H9 (cell line): ENCODE measurements around the gene DNAJC9. TPM values are rescaled to one million over a fixed set of nuclear protein-coding genes. Genes with fewer than 3 reads are reported as not detected.

Source experiments
- DNase-seq: peaks from one replicate; pipeline ENCODE4 v3.0.0-alpha.2; 2017
- H2AFZ ChIP-seq: one replicate; pipeline ENCODE4 v1.6.1; 2013; ENCODE audit warnings: mild to moderate bottlenecking, low read length, control low read depth, moderate library complexity
- H2AK5ac ChIP-seq: 2 replicates; pipeline ENCODE4 v1.6.1; 2013; ENCODE audit warnings: low read length, control low read depth, mixed read lengths; ENCODE audit not compliant: insufficient read length
- H2BK120ac ChIP-seq: one replicate; pipeline ENCODE4 v1.6.1; 2013; ENCODE audit warnings: low read depth, mild to moderate bottlenecking, low read length, control low read depth, inconsistent platforms; ENCODE audit not compliant: poor library complexity, severe bottlenecking
- H2BK12ac ChIP-seq: 2 replicates; pipeline ENCODE4 v1.6.1; 2013; ENCODE audit warnings: low read length, control low read depth, mixed read lengths, low read depth; ENCODE audit not compliant: insufficient read length
- H2BK15ac ChIP-seq: 2 replicates; pipeline ENCODE4 v1.6.1; 2013; ENCODE audit warnings: low read depth, low read length, control low read depth
- H2BK20ac ChIP-seq: one replicate; pipeline ENCODE4 v1.6.1; 2013; ENCODE audit warnings: low read depth, mild to moderate bottlenecking, low read length, control low read depth, inconsistent platforms; ENCODE audit not compliant: poor library complexity, severe bottlenecking
- H2BK5ac ChIP-seq: 2 replicates; pipeline ENCODE4 v1.6.1; 2013; ENCODE audit warnings: low read length, control low read depth, mixed read lengths; ENCODE audit not compliant: insufficient read length
- H3K14ac ChIP-seq: 2 replicates; pipeline ENCODE4 v1.6.1; 2013; ENCODE audit warnings: low read length, control low read depth; ENCODE audit not compliant: insufficient read depth
- H3K18ac ChIP-seq: 2 replicates; pipeline ENCODE4 v1.6.1; 2013; ENCODE audit warnings: low read depth, mild to moderate bottlenecking, mixed read lengths, low read length, control low read depth; ENCODE audit not compliant: insufficient read length
- H3K23ac ChIP-seq: 2 replicates; pipeline ENCODE4 v1.6.1; 2013; ENCODE audit warnings: low read length, control low read depth, mixed read lengths, low read depth; ENCODE audit not compliant: insufficient read length
- H3K23me2 ChIP-seq: 2 replicates; pipeline ENCODE4 v1.6.1; 2013; ENCODE audit warnings: low read depth, mild to moderate bottlenecking, mixed read lengths, low read length, control low read depth; ENCODE audit not compliant: insufficient read length, poor library complexity, severe bottlenecking
- H3K27ac ChIP-seq: 2 replicates; pipeline ENCODE4 v1.5.1; 2013; ENCODE audit warnings: low read length, control low read depth, mixed read lengths, low read depth; ENCODE audit not compliant: insufficient read length
- H3K27me3 ChIP-seq: 2 replicates; pipeline ENCODE4 v1.6.1; 2013; ENCODE audit warnings: low read length, control low read depth, inconsistent platforms; ENCODE audit not compliant: insufficient read depth
- H3K4ac ChIP-seq: 2 replicates; pipeline ENCODE4 v1.6.1; 2013; ENCODE audit warnings: low read depth, mild to moderate bottlenecking, control low read depth, inconsistent platforms, low read length, moderate library complexity
- H3K4me1 ChIP-seq: 2 replicates; pipeline ENCODE4 v1.6.1; 2013; ENCODE audit warnings: low read length, control low read depth, inconsistent platforms; ENCODE audit not compliant: insufficient read depth
- H3K4me2 ChIP-seq: 2 replicates; pipeline ENCODE4 v1.6.1; 2013; ENCODE audit warnings: low read length, control low read depth, mixed read lengths; ENCODE audit not compliant: insufficient read length, insufficient read depth
- H3K56ac ChIP-seq: 2 replicates; pipeline ENCODE4 v1.6.1; 2013; ENCODE audit warnings: low read depth, mild to moderate bottlenecking, mixed read lengths, low read length, control low read depth; ENCODE audit not compliant: insufficient read length
- H3K79me1 ChIP-seq: 2 replicates; pipeline ENCODE4 v1.6.1; 2013; ENCODE audit warnings: low read depth, mild to moderate bottlenecking, moderate library complexity, low read length, control low read depth, inconsistent platforms; ENCODE audit not compliant: insufficient read depth, poor library complexity, severe bottlenecking
- H3K79me2 ChIP-seq: 2 replicates; pipeline ENCODE4 v1.6.1; 2013; ENCODE audit warnings: low read length, control low read depth, inconsistent platforms; ENCODE audit not compliant: insufficient read depth
- H3K9ac ChIP-seq: 2 replicates; pipeline ENCODE4 v1.6.1; 2013; ENCODE audit warnings: low read length, control low read depth, mixed read lengths; ENCODE audit not compliant: insufficient read length; ENCODE audit errors: extremely low read depth
- H3K9me3 ChIP-seq: one replicate; pipeline ENCODE4 v1.6.1; 2013; ENCODE audit warnings: low read depth, low read length, inconsistent platforms; ENCODE audit not compliant: control insufficient read depth
- H3T11ph ChIP-seq: one replicate; pipeline ENCODE4 v1.6.1; 2013; ENCODE audit warnings: mild to moderate bottlenecking, low read length, control low read depth, inconsistent platforms
- H4K20me1 ChIP-seq: one replicate; pipeline ENCODE4 v1.6.1; 2013; ENCODE audit not compliant: control insufficient read depth, insufficient read length, insufficient read depth
- H4K5ac ChIP-seq: 2 replicates; pipeline ENCODE4 v1.6.1; 2013; ENCODE audit warnings: low read depth, mild to moderate bottlenecking, mixed read lengths, low read length, control low read depth; ENCODE audit not compliant: insufficient read length
- H4K8ac ChIP-seq: replicated peaks from 2 replicates; pipeline ENCODE4 v1.6.1; 2013; ENCODE audit warnings: low read length, control low read depth, mixed read lengths, low read depth; ENCODE audit not compliant: insufficient read length
- H4K91ac ChIP-seq: 2 replicates; pipeline ENCODE4 v1.6.1; 2013; ENCODE audit warnings: low read depth, mild to moderate bottlenecking, moderate library complexity, mixed read lengths, low read length, control low read depth; ENCODE audit not compliant: insufficient read length
- H3K27ac Mint-ChIP-seq, 3 experiments: 2 replicates in 2 of 3; 3 replicates in 1 of 3; pipeline ENCODE4 v1.8.0; 2020 to 2021; ENCODE audit warnings: mixed read lengths in 3 of 3, mild to moderate bottlenecking in 1 of 3, moderate library complexity in 1 of 3
- H3K27me3 Mint-ChIP-seq: 2 replicates; pipeline ENCODE4 v1.8.0; 2021; ENCODE audit warnings: low read depth, mild to moderate bottlenecking, moderate library complexity, mixed read lengths
- H3K36me3 Mint-ChIP-seq, 3 experiments: 2 replicates in 2 of 3; 3 replicates in 1 of 3; pipeline ENCODE4 v1.8.0; 2020 to 2021; ENCODE audit warnings: low read depth in 3 of 3, mixed read lengths in 3 of 3; ENCODE audit not compliant: insufficient read depth in 1 of 3
- H3K4me1 Mint-ChIP-seq, 2 experiments: 2 replicates each; pipeline ENCODE4 v1.8.0; 2020; ENCODE audit warnings: mixed read lengths in 2 of 2
- H3K4me3 Mint-ChIP-seq, 2 experiments: 2 replicates in 1 of 2; 3 replicates in 1 of 2; pipeline ENCODE4 v1.8.0; 2020 to 2021; ENCODE audit warnings: mild to moderate bottlenecking in 2 of 2, mixed read lengths in 2 of 2, moderate library complexity in 1 of 2
- H3K9me3 Mint-ChIP-seq, 2 experiments: 2 replicates in 1 of 2; 3 replicates in 1 of 2; pipeline ENCODE4 v1.8.0; 2020; ENCODE audit warnings: mild to moderate bottlenecking in 2 of 2, mixed read lengths in 2 of 2, moderate library complexity in 1 of 2
- CTCF ChIP-seq: fragments of 200-600 bp; sonication (generic); conservative IDR thresholded peaks from 3 replicates; pipeline ENCODE4 v1.8.0; 2021; ENCODE audit warnings: antibody characterized with exemption, mild to moderate bottlenecking
- WGBS: extraction: QIAGEN DNeasy Blood & Tissue Kit; methylation state at CpG from one replicate; pipeline ENCODE4 v1.1.7; 2013; ENCODE audit warnings: missing lambda C conversion rate, low lambda C conversion rate, mixed read lengths; ENCODE audit not compliant: insufficient read length; ENCODE audit errors: extremely low coverage; 5-methylcytosine and 5-hydroxymethylcytosine counted together
- total RNA-seq: library from RNA; stranded (reverse); gene quantifications from 2 replicates; pipeline ENCODE4 v1.2.1, GENCODE V29; 2021

Gene DNAJC9
- total RNA-seq, 1 experiment from 2014 or later, result 45.7 TPM

- H3K23me2 ChIP-seq, result no peaks in the 10 kb centered on the region
- H3K4me1 ChIP-seq, result no peaks in the 10 kb centered on the region
- no peak overlapping the region for H2BK20ac ChIP-seq
- no peak overlapping the region for H3T11ph ChIP-seq
- H3K4me3 Mint-ChIP-seq, result no peak overlapping the region
- no peaks in the 10 kb centered on the region for H3K27me3 ChIP-seq
- no peak overlapping the region for H4K8ac ChIP-seq
- H4K5ac ChIP-seq, result no peak overlapping the region
- no peak overlapping the region for H3K27ac Mint-ChIP-seq
- H3K9me3 Mint-ChIP-seq, result peaks cover 27 to 32% of the 10 kb centered on the region in 2 experiments
- H2BK15ac ChIP-seq, result no peak overlapping the region
- H3K14ac ChIP-seq, result no peak overlapping the region
- H3K4me1 Mint-ChIP-seq, result no peaks in the 10 kb centered on the region
- no peak overlapping the region for H2BK5ac ChIP-seq
- no peak overlapping the region for H2BK120ac ChIP-seq
- no peaks in the 10 kb centered on the region for H3K79me1 ChIP-seq
- no peak for DNase-seq
- H3K23ac ChIP-seq, result no peak overlapping the region
- no peak overlapping the region for H3K4me2 ChIP-seq
- H3K56ac ChIP-seq, result no peak overlapping the region
- no peaks in the 10 kb centered on the region for H4K20me1 ChIP-seq
- no peak overlapping the region for H2AFZ ChIP-seq
- no peak overlapping the region for H4K91ac ChIP-seq
- H2AK5ac ChIP-seq, result no peak overlapping the region
- no peak overlapping the region for H3K9ac ChIP-seq
- H3K27me3 Mint-ChIP-seq, result no peaks in the 10 kb centered on the region; the same call in 1 of the 2 replicates
- H3K18ac ChIP-seq, result no peak overlapping the region
- H3K36me3 Mint-ChIP-seq, result peaks cover 22 to 48% (median 41%) of the 10 kb centered on the region in 3 experiments
- H3K4ac ChIP-seq, result no peak overlapping the region
- peaks cover 17% of the 10 kb centered on the region for H3K9me3 ChIP-seq
- no peak overlapping the region for H2BK12ac ChIP-seq
- H3K79me2 ChIP-seq, result no peaks in the 10 kb centered on the region
- WGBS, result no CpG with 5 or more reads among the region's 1 CpG
- no peak for TF ChIP-seq CTCF
- H3K27ac ChIP-seq, result no peak overlapping the region
Observed at GRCh38 chr10:73205890-73206289, 41.2 kb downstream of the DNAJC9 start.
